Measurements from ENCODE around the gene RSRC1.
"Not testable (repeated sequence)": the region's sequence is repeated elsewhere in the genome, so short reads cannot be mapped to it uniquely, and the experiment has no call there.

Gene RSRC1

GRCh38 chr3:158381262-158381868, 271.5 kb downstream of the RSRC1 start:
- no peak for DNase-seq (ENCODE audit: extremely low read depth in 1 of 2, low read depth in 1 of 2)

GRCh38 chr3:158382479-158382878, 272.6 kb downstream of the RSRC1 start:
- no peak for DNase-seq (ENCODE audit: extremely low read depth in 1 of 2, low read depth in 1 of 2)

GRCh38 chr3:158384019-158384418, 274.1 kb downstream of the RSRC1 start:
- DNase-seq (ENCODE audit: extremely low read depth in 1 of 2, low read depth in 1 of 2): no peak

GRCh38 chr3:158395421-158395820, 285.5 kb downstream of the RSRC1 start:
- DNase-seq (ENCODE audit: extremely low read depth in 1 of 2, low read depth in 1 of 2): no peak

- DNase-seq (ENCODE audit: extremely low read depth in 1 of 2, low read depth in 1 of 2): no peak
These were observed 292.7 kb downstream of the RSRC1 start for GRCh38 chr3:158402590-158402989.

- DNase-seq (ENCODE audit: extremely low read depth in 1 of 2, low read depth in 1 of 2): no peak
These were observed 293.1 kb downstream of the RSRC1 start for GRCh38 chr3:158403013-158403412.

- DNase-seq (ENCODE audit: extremely low read depth in 1 of 2, low read depth in 1 of 2): no peak
These were observed 294.3 kb downstream of the RSRC1 start for GRCh38 chr3:158404131-158404718.

GRCh38 chr3:158405507-158405906, 295.6 kb downstream of the RSRC1 start:
- DNase-seq (ENCODE audit: extremely low read depth in 1 of 2, low read depth in 1 of 2): no peak

GRCh38 chr3:158407844-158408517, 298.1 kb downstream of the RSRC1 start:
- no peak for DNase-seq (ENCODE audit: extremely low read depth in 1 of 2, low read depth in 1 of 2)

GRCh38 chr3:158408518-158408897, 298.6 kb downstream of the RSRC1 start:
- not testable (repeated sequence) for DNase-seq (ENCODE audit: extremely low read depth in 1 of 2, low read depth in 1 of 2)

- no peak for DNase-seq (ENCODE audit: extremely low read depth in 1 of 2, low read depth in 1 of 2)
These were observed 308.1 kb downstream of the RSRC1 start for GRCh38 chr3:158418035-158418434.

GRCh38 chr3:158419820-158420653, 310.1 kb downstream of the RSRC1 start:
- no peak for DNase-seq (ENCODE audit: extremely low read depth in 1 of 2, low read depth in 1 of 2)

GRCh38 chr3:158420654-158421396, 310.9 kb downstream of the RSRC1 start:
- no peak for DNase-seq (ENCODE audit: extremely low read depth in 1 of 2, low read depth in 1 of 2)

- no peak for DNase-seq (ENCODE audit: extremely low read depth in 1 of 2, low read depth in 1 of 2)
These were observed 320.6 kb downstream of the RSRC1 start for GRCh38 chr3:158430448-158430847.

GRCh38 chr3:158430968-158431367, 321.1 kb downstream of the RSRC1 start:
- DNase-seq (ENCODE audit: extremely low read depth in 1 of 2, low read depth in 1 of 2): no peak

GRCh38 chr3:158431829-158432228, 321.9 kb downstream of the RSRC1 start:
- DNase-seq (ENCODE audit: extremely low read depth in 1 of 2, low read depth in 1 of 2): no peak

- peak in 1 of 2 donors; percentile 3 for DNase-seq (ENCODE audit: extremely low read depth in 1 of 2, low read depth in 1 of 2)
These were observed 324.6 kb downstream of the RSRC1 start for GRCh38 chr3:158434412-158435038.

GRCh38 chr3:158443632-158444031, 333.7 kb downstream of the RSRC1 start:
- no peak for DNase-seq (ENCODE audit: extremely low read depth in 1 of 2, low read depth in 1 of 2)

- DNase-seq (ENCODE audit: extremely low read depth in 1 of 2, low read depth in 1 of 2): no peak
These were observed 337.5 kb downstream of the RSRC1 start for GRCh38 chr3:158447408-158447807.

GRCh38 chr3:158451405-158452055, 341.6 kb downstream of the RSRC1 start:
- DNase-seq (ENCODE audit: extremely low read depth in 1 of 2, low read depth in 1 of 2): no peak

Measured in activated CD8-positive, alpha-beta memory T cell treated with anti-CD3 and anti-CD28 coated beads for 1 hour (primary cell).